ENCODE data around the gene SNRPF.
A peak's percentile ranks its signal among the peaks of the same experiment; 100 is the strongest.

Gene SNRPF

DNA sequence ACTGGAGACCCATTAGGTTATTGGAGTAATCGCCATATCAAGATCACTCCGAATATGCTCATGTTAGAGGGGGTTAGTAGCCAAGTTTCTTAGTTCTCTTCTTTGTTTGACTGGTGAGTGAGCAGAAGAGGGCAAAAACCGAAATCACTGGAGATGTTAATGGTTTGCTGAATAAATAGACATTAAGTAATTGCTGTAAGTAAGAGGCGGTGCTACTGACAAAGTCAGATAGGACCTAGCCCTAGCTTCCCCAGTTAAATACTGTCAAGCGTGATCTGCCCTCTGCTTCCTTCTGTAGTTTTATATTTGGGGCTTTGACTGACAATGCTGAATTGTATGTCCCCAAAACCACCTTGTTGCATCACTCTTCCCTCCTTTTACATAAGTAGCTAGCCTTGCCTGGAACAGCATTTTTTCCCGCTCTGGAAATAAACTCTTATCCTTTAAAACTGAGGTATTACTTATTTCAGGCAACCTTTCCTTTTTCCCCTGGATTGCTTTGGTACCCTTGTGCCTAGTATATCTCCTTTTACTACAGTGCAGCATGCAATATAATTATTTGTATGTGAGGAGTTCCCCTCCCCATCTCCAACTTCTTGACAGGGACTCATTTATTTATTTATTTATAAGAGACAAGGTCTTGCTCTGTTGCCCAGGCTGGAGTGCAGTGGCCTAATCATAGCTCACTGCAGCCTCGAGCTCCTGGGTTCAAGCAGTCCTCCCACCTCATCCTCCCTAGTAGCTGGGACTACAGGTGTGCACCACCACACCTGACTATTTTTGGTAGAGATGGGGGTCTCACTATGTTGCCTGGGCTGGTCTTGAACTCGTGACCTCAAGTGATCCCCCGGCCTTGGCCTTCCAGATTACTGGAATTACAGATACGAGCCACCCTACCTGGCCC is 1.4 kb downstream of the SNRPF start:
- H3K4me1 ChIP-seq (ENCODE audit: insufficient read depth, low read length): peaks cover 7% of the 10 kb centered on the region; the same call in 1 of the 2 replicates
- no peak overlapping the region for H3K27ac ChIP-seq (ENCODE audit: low read length)
- H3K36me3 ChIP-seq (ENCODE audit: insufficient read depth, low read depth, low read length): peaks cover 46% of the 10 kb centered on the region
- H3K9me3 ChIP-seq (ENCODE audit: insufficient read depth, low read depth, low read length): 0 out of 2 replicates have a peak, but pooled peaks cover 3% of the 10 kb centered on the region
- H3K9ac ChIP-seq (ENCODE audit: low read depth, low read length): peak overlapping the region; percentile 97; the same call in 1 of the 2 replicates
- H3K4me3 ChIP-seq (ENCODE audit: low read length): peak overlapping the region; percentile 89
- no peaks in the 10 kb centered on the region for H3K27me3 ChIP-seq (ENCODE audit: insufficient read depth, low read length)

GRCh38 chr12:95862038-95862437 is 3.3 kb downstream of the SNRPF start:
- Histone ChIP-seq H3K27ac (ENCODE audit: low read length) (no peak overlapping the region), H3K9ac (ENCODE audit: low read depth, low read length) (no peak overlapping the region), H3K9me3 (ENCODE audit: insufficient read depth, low read depth, low read length) (0 out of 2 replicates have a peak, but pooled peaks cover 3% of the 10 kb centered on the region), H3K4me1 (ENCODE audit: insufficient read depth, low read length) (peaks cover 7% of the 10 kb centered on the region; the same call in 1 of the 2 replicates), H3K4me3 (ENCODE audit: low read length) (no peak overlapping the region), H3K27me3 (ENCODE audit: insufficient read depth, low read length) (no peaks in the 10 kb centered on the region), H3K36me3 (ENCODE audit: insufficient read depth, low read depth, low read length) (peaks cover 63% of the 10 kb centered on the region)

DNA sequence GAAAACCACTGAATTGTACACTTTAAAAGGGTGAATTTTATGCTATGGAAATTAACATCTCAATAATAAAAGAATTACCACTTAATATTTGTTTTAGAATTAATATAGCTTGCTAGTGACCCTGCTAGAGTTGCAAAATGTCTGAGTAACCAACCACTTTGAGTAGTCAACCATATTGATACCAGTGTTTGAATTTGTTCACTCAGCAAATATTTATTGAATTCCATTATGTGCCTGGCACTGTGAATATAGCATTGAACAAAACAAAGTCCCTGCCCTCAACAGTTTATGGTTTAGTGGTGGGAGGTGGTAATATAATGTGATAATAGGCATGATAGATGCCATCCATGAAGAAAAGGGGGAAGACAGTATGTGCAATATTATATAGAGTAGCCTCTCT is 4.6 kb downstream of the SNRPF start:
- 0 out of 2 replicates have a peak, but pooled peaks cover 3% of the 10 kb centered on the region for H3K9me3 ChIP-seq (ENCODE audit: insufficient read depth, low read depth, low read length)
- peaks cover 7% of the 10 kb centered on the region; the same call in 1 of the 2 replicates for H3K4me1 ChIP-seq (ENCODE audit: insufficient read depth, low read length)
- no peak overlapping the region for H3K9ac ChIP-seq (ENCODE audit: low read depth, low read length)
- peaks cover 76% of the 10 kb centered on the region for H3K36me3 ChIP-seq (ENCODE audit: insufficient read depth, low read depth, low read length)
- H3K4me3 ChIP-seq (ENCODE audit: low read length): no peak overlapping the region
- no peaks in the 10 kb centered on the region for H3K27me3 ChIP-seq (ENCODE audit: insufficient read depth, low read length)
- no peak overlapping the region for H3K27ac ChIP-seq (ENCODE audit: low read length)

DNA sequence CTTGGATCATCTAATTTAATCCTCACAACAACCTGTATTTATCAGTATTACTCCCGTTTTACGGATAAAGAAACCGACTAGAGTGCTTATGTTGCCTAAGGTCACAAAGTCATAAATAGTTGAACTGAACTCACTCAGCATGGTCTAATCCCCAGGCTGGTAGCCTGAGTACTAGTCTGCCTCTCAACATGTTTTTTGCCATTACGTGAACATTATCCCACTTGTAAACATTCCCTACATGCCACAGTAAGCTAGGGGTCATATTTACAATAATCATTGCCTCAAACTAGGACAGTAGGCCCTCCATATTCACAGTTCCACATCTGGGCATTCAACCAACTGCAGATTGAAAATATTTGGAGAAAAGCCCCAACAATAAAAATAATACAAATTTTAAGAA is 12.1 kb downstream of the SNRPF start:
- no peaks in the 10 kb centered on the region for H3K9me3 ChIP-seq (ENCODE audit: insufficient read depth, low read depth, low read length)
- H3K27ac ChIP-seq (ENCODE audit: low read length): no peak overlapping the region
- H3K4me1 ChIP-seq (ENCODE audit: insufficient read depth, low read length): peaks cover 18% of the 10 kb centered on the region; the same call in 1 of the 2 replicates
- peaks cover 41% of the 10 kb centered on the region for H3K36me3 ChIP-seq (ENCODE audit: insufficient read depth, low read depth, low read length)
- no peaks in the 10 kb centered on the region for H3K27me3 ChIP-seq (ENCODE audit: insufficient read depth, low read length)
- no peak overlapping the region for H3K9ac ChIP-seq (ENCODE audit: low read depth, low read length)
- H3K4me3 ChIP-seq (ENCODE audit: low read length): no peak overlapping the region

GRCh38 chr12:95874452-95874851 is 15.7 kb downstream of the SNRPF start:
- Histone ChIP-seq H3K9me3 (ENCODE audit: insufficient read depth, low read depth, low read length) (peaks cover 14% of the 10 kb centered on the region), H3K9ac (ENCODE audit: low read depth, low read length) (no peak overlapping the region), H3K27me3 (ENCODE audit: insufficient read depth, low read length) (no peaks in the 10 kb centered on the region), H3K4me1 (ENCODE audit: insufficient read depth, low read length) (peaks cover 18% of the 10 kb centered on the region; the same call in 1 of the 2 replicates), H3K4me3 (ENCODE audit: low read length) (no peak overlapping the region), H3K36me3 (ENCODE audit: insufficient read depth, low read depth, low read length) (peaks cover 6% of the 10 kb centered on the region), H3K27ac (ENCODE audit: low read length) (no peak overlapping the region)

GRCh38 chr12:95877622-95878021 is 18.9 kb downstream of the SNRPF start:
- Histone ChIP-seq H3K4me1 (ENCODE audit: insufficient read depth, low read length) (peaks cover 18% of the 10 kb centered on the region; the same call in 1 of the 2 replicates), H3K9me3 (ENCODE audit: insufficient read depth, low read depth, low read length) (peaks cover 14% of the 10 kb centered on the region), H3K9ac (ENCODE audit: low read depth, low read length) (no peak overlapping the region), H3K36me3 (ENCODE audit: insufficient read depth, low read depth, low read length) (no peaks in the 10 kb centered on the region), H3K4me3 (ENCODE audit: low read length) (no peak overlapping the region), H3K27ac (ENCODE audit: low read length) (no peak overlapping the region), H3K27me3 (ENCODE audit: insufficient read depth, low read length) (no peaks in the 10 kb centered on the region)

DNA sequence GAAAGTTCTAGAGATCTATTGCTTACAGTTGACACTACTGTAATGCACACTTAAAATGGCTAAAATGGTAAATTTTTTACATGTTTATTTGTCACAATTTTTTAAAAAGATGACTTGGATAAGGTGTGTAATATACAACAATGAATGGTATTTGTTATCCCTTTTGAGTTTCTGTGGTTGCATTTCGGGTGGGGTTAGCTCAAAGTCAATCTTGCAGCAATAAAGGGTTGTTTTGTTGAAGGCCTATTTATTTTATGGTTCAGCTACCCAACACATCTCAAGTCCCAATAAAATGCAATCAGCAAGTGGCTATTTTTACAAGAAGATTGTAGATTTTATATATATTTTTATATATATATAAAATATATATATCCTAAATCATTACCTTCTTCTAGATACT is 22.1 kb downstream of the SNRPF start:
- Histone ChIP-seq H3K9ac (ENCODE audit: low read depth, low read length) (no peak overlapping the region), H3K9me3 (ENCODE audit: insufficient read depth, low read depth, low read length) (peaks cover 14% of the 10 kb centered on the region), H3K27ac (ENCODE audit: low read length) (no peak overlapping the region), H3K36me3 (ENCODE audit: insufficient read depth, low read depth, low read length) (no peaks in the 10 kb centered on the region), H3K4me3 (ENCODE audit: low read length) (no peak overlapping the region), H3K27me3 (ENCODE audit: insufficient read depth, low read length) (no peaks in the 10 kb centered on the region), H3K4me1 (ENCODE audit: insufficient read depth, low read length) (no peaks in the 10 kb centered on the region)

DNA sequence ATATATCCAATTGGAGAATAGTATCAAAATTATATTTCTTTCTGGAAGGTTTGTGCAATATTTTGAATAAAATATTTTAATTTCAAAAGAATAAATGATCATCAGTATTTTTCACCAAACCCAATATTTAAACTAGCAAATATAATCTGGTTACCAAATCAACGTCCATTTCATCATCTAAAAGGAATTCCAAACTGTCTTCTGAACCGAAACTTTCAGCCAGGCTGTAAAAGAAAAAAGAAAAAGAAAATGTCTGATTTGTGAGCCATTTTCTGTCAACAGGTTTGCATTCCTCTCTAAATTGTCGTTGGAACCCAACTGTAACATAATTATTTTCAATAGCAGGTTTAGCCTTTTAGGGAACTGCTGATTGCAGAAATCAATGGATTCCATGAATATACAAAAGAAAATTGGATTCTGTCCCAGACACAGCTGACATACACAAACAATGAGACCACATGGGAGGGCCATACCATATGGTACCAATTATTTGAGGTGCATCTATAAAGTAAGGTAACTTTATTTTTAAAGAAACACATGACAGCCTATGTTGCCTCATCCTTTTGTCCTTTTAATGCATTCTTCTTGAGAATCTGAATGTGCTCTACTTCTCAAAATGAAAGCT is 22.7 kb downstream of the SNRPF start:
- Histone ChIP-seq H3K36me3 (ENCODE audit: insufficient read depth, low read depth, low read length) (no peaks in the 10 kb centered on the region), H3K9me3 (ENCODE audit: insufficient read depth, low read depth, low read length) (peaks cover 14% of the 10 kb centered on the region), H3K9ac (ENCODE audit: low read depth, low read length) (no peak overlapping the region), H3K27ac (ENCODE audit: low read length) (no peak overlapping the region), H3K27me3 (ENCODE audit: insufficient read depth, low read length) (no peaks in the 10 kb centered on the region), H3K4me3 (ENCODE audit: low read length) (no peak overlapping the region), H3K4me1 (ENCODE audit: insufficient read depth, low read length) (no peaks in the 10 kb centered on the region)

GRCh38 chr12:95882080-95882479 is 23.3 kb downstream of the SNRPF start:
- Histone ChIP-seq H3K27me3 (ENCODE audit: insufficient read depth, low read length) (no peaks in the 10 kb centered on the region), H3K9me3 (ENCODE audit: insufficient read depth, low read depth, low read length) (peaks cover 8% of the 10 kb centered on the region), H3K9ac (ENCODE audit: low read depth, low read length) (no peak overlapping the region), H3K27ac (ENCODE audit: low read length) (no peak overlapping the region), H3K36me3 (ENCODE audit: insufficient read depth, low read depth, low read length) (no peaks in the 10 kb centered on the region), H3K4me1 (ENCODE audit: insufficient read depth, low read length) (no peaks in the 10 kb centered on the region), H3K4me3 (ENCODE audit: low read length) (no peak overlapping the region)

DNA sequence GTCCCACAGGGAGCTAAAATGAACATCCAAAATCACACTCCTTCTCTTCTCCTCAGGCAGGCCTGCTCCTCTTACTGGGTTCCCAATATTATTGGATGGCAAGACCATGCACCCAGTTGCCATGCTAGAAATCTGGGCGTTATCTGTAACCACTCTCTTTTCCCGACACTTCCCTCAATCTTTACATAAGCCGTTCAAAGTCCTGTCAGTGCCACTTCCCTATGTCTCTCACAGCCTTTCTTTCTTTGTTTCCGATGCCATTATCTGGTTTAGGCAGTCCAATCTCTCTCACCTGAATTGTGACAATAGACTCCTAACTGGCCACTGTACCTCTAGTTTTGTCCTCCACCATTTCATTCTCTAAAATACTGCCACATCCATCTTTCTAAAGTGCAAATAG is 24.1 kb downstream of the SNRPF start:
- H3K36me3 ChIP-seq (ENCODE audit: insufficient read depth, low read depth, low read length): no peaks in the 10 kb centered on the region
- no peaks in the 10 kb centered on the region for H3K4me1 ChIP-seq (ENCODE audit: insufficient read depth, low read length)
- H3K9me3 ChIP-seq (ENCODE audit: insufficient read depth, low read depth, low read length): 0 out of 2 replicates have a peak, but pooled peaks cover under 1% of the 10 kb centered on the region
- no peak overlapping the region for H3K27ac ChIP-seq (ENCODE audit: low read length)
- H3K4me3 ChIP-seq (ENCODE audit: low read length): no peak overlapping the region
- H3K27me3 ChIP-seq (ENCODE audit: insufficient read depth, low read length): no peaks in the 10 kb centered on the region
- no peak overlapping the region for H3K9ac ChIP-seq (ENCODE audit: low read depth, low read length)

- no peaks in the 10 kb centered on the region for H3K27me3 ChIP-seq (ENCODE audit: insufficient read depth, low read length)
- H3K27ac ChIP-seq (ENCODE audit: low read length): no peak overlapping the region
- no peak overlapping the region for H3K4me3 ChIP-seq (ENCODE audit: low read length)
- no peaks in the 10 kb centered on the region for H3K36me3 ChIP-seq (ENCODE audit: insufficient read depth, low read depth, low read length)
- H3K9ac ChIP-seq (ENCODE audit: low read depth, low read length): no peak overlapping the region
- no peaks in the 10 kb centered on the region for H3K9me3 ChIP-seq (ENCODE audit: insufficient read depth, low read depth, low read length)
- no peaks in the 10 kb centered on the region for H3K4me1 ChIP-seq (ENCODE audit: insufficient read depth, low read length)
Observed at GRCh38 chr12:95884998-95885397, 26.2 kb downstream of the SNRPF start.

GRCh38 chr12:95887311-95887710 is 28.6 kb downstream of the SNRPF start:
- no peaks in the 10 kb centered on the region for H3K36me3 ChIP-seq (ENCODE audit: insufficient read depth, low read depth, low read length)
- no peaks in the 10 kb centered on the region for H3K9me3 ChIP-seq (ENCODE audit: insufficient read depth, low read depth, low read length)
- no peak overlapping the region for H3K9ac ChIP-seq (ENCODE audit: low read depth, low read length)
- no peak overlapping the region for H3K27ac ChIP-seq (ENCODE audit: low read length)
- no peaks in the 10 kb centered on the region for H3K27me3 ChIP-seq (ENCODE audit: insufficient read depth, low read length)
- no peak overlapping the region for H3K4me3 ChIP-seq (ENCODE audit: low read length)
- H3K4me1 ChIP-seq (ENCODE audit: insufficient read depth, low read length): no peaks in the 10 kb centered on the region

Measured in iPS-20b (cell line).